Ishikawa (cell line): ENCODE measurements around the gene GGT1.

ENCODE experiments used
- CEBPB ChIP-seq: IDR thresholded peaks from 2 replicates; pipeline ENCODE4 v1.6.1; 2012
- MAX ChIP-seq: IDR thresholded peaks from 2 replicates; pipeline ENCODE4 v1.6.1; 2012
- RAD21 ChIP-seq: IDR thresholded peaks from 2 replicates; pipeline ENCODE4 v1.6.1; 2012; ENCODE audit warnings: low read depth
- TEAD4 ChIP-seq: IDR thresholded peaks from 2 replicates; pipeline ENCODE4 v1.6.1; 2012

- TF ChIP-seq RAD21, result no peak
- no peak for TF ChIP-seq MAX
- TF ChIP-seq CEBPB, result no peak
- TF ChIP-seq TEAD4, result no peak
Measured at GRCh38 chr22:24564376-24565058, 38.5 kb upstream of the GGT1 start.
